Endothelial cell (in vitro differentiated cells): ENCODE measurements around the gene PARK7. TPM values are rescaled to one million over a fixed set of nuclear protein-coding genes. Genes with fewer than 3 reads are reported as not detected.

Experiments
- DNase-seq: peaks from one replicate; pipeline ENCODE4 v3.0.0; 2021; ENCODE audit warnings: low spot score
- H3K27ac Mint-ChIP-seq: one replicate; pipeline ENCODE4 v1.8.0; 2021; ENCODE audit warnings: mixed read lengths, inconsistent platforms; ENCODE audit not compliant: unreplicated experiment
- H3K27me3 Mint-ChIP-seq: one replicate; pipeline ENCODE4 v1.8.0; 2021; ENCODE audit warnings: mild to moderate bottlenecking, moderate library complexity, mixed read lengths, inconsistent platforms; ENCODE audit not compliant: unreplicated experiment
- H3K36me3 Mint-ChIP-seq: one replicate; pipeline ENCODE4 v1.8.0; 2021; ENCODE audit warnings: mild to moderate bottlenecking, low read depth, mixed read lengths, inconsistent platforms; ENCODE audit not compliant: unreplicated experiment
- H3K4me1 Mint-ChIP-seq: one replicate; pipeline ENCODE4 v1.8.0; 2021; ENCODE audit warnings: mild to moderate bottlenecking, mixed read lengths, inconsistent platforms; ENCODE audit not compliant: unreplicated experiment
- H3K4me3 Mint-ChIP-seq: one replicate; pipeline ENCODE4 v1.8.0; 2021; ENCODE audit warnings: mild to moderate bottlenecking, mixed read lengths, inconsistent platforms; ENCODE audit not compliant: unreplicated experiment
- H3K9me3 Mint-ChIP-seq: one replicate; pipeline ENCODE4 v1.8.0; 2021; ENCODE audit warnings: mixed read lengths, inconsistent platforms; ENCODE audit not compliant: unreplicated experiment
- total RNA-seq: library from RNA; stranded (reverse); fragmentation: NEBNext Ultra II Directional; extraction: Animal tissue kit (Norgen Biotek cat#: 25700); gene quantifications from one replicate; pipeline ENCODE4 v1.2.1, GENCODE V29; 2021; ENCODE audit not compliant: unreplicated experiment
- TF ChIP-seq, protein P1 (sequence below): fragments of 200-600 bp; sonication (generic); IDR thresholded peaks from one replicate; pipeline ENCODE4 v1.5.0; 2021; ENCODE audit warnings: antibody characterized with exemption; ENCODE audit not compliant: unreplicated experiment

Gene PARK7
- total RNA-seq, 1 donor from 2014 or later: 223 TPM

DNA sequence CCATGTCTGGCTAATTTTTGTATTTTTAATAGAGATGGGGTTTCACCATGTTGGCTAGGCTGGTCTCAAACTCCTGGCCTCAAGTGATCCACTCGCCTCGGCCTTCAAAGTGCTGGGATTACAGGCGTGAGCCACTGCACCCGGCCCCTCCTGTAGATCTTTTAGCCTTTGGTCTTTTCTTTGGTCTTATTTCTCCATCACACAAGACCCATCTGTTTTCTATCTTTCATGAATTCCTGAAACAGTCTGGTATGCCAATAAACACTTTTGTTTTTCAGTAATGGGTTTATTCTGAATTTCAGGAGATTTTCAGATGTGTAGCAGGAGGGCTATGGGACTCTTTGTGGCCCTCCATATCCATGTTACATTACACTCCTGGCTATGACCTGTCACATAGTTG, 41.4 kb downstream of the PARK7 start:
- Mint-ChIP-seq H3K9me3 (no peaks in the 10 kb centered on the region), H3K36me3 (peaks cover 12% of the 10 kb centered on the region), H3K4me3 (no peak overlapping the region), H3K27ac (no peak overlapping the region), H3K4me1 (peaks cover 27% of the 10 kb centered on the region), H3K27me3 (peaks cover 1% of the 10 kb centered on the region)
- DNase-seq: no peak
- TF ChIP-seq, protein P1, sequence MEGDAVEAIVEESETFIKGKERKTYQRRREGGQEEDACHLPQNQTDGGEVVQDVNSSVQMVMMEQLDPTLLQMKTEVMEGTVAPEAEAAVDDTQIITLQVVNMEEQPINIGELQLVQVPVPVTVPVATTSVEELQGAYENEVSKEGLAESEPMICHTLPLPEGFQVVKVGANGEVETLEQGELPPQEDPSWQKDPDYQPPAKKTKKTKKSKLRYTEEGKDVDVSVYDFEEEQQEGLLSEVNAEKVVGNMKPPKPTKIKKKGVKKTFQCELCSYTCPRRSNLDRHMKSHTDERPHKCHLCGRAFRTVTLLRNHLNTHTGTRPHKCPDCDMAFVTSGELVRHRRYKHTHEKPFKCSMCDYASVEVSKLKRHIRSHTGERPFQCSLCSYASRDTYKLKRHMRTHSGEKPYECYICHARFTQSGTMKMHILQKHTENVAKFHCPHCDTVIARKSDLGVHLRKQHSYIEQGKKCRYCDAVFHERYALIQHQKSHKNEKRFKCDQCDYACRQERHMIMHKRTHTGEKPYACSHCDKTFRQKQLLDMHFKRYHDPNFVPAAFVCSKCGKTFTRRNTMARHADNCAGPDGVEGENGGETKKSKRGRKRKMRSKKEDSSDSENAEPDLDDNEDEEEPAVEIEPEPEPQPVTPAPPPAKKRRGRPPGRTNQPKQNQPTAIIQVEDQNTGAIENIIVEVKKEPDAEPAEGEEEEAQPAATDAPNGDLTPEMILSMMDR: no peak

DNA sequence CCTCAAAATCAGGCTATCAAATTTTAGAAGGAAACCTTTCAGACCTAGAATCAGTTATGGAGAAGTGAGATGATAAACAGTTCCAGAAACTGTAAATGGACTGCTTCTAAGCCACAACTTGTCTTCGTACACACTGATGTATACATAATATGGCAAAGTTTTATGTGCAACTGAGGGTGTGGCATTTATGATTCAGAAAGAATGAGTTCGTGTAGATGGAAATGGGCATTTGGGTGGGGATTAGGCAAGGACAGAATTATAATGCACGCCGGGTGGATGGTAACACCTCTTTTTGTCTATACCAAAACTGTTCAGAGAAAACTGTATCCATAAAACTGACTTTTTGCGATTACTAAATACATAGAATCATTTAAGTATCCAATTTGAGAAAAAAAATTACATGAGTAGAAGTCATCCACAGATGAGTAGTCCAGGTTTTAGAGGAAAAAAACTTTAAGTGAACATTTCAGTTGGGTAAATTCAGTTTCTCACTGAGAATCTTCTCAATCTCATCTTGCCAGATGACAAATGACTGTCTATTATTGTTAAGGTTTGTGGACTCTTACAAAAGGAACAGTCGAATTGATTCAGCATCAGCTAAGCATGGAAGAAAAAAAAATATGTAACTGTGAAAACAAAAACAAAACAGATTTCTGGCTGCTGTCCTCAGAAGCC, 42.1 kb downstream of the PARK7 start:
- no peak overlapping the region for H3K27ac Mint-ChIP-seq
- DNase-seq: no peak
- H3K9me3 Mint-ChIP-seq: no peaks in the 10 kb centered on the region
- TF ChIP-seq, protein P1: no peak
- peaks cover 1% of the 10 kb centered on the region for H3K27me3 Mint-ChIP-seq
- H3K4me1 Mint-ChIP-seq: peaks cover 27% of the 10 kb centered on the region
- peaks cover 11% of the 10 kb centered on the region for H3K36me3 Mint-ChIP-seq
- no peak overlapping the region for H3K4me3 Mint-ChIP-seq

DNA sequence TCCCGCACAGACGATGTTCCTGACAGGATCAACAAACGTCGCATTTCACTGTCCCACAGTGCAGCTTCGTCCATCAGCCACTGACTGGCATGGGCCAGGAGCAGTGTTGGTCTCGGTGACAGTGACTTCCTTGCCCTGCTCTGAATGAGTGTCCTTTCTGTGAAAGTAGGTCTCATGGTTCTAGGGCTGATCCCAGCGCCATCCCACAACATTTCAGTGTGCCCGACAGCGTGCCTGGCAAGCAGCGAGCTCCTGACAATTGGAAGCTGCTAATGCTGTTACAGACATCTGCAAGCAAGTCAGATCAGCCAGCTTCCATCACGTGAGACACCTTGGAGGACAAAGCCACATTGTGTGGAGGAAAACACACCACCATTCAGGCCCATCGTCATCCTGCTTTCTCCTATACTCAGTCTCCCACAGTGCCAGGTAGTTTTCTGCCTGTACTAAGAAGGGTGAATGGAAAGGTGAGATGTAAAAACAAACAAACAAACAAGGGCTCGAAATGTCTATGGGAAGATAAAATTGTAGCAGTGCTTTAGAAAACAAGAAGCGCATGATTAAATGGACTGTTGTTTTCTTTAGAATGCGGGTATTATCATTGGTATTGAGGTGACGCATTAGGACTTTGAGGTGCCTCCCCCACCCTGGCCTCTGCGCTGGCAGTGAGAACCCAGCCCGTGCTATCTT, 42.7 kb downstream of the PARK7 start:
- H3K36me3 Mint-ChIP-seq: peaks cover 11% of the 10 kb centered on the region
- DNase-seq: no peak
- H3K27ac Mint-ChIP-seq: no peak overlapping the region
- peaks cover 27% of the 10 kb centered on the region for H3K4me1 Mint-ChIP-seq
- TF ChIP-seq, protein P1: no peak
- no peaks in the 10 kb centered on the region for H3K9me3 Mint-ChIP-seq
- H3K4me3 Mint-ChIP-seq: no peak overlapping the region
- peaks cover 1% of the 10 kb centered on the region for H3K27me3 Mint-ChIP-seq

DNA sequence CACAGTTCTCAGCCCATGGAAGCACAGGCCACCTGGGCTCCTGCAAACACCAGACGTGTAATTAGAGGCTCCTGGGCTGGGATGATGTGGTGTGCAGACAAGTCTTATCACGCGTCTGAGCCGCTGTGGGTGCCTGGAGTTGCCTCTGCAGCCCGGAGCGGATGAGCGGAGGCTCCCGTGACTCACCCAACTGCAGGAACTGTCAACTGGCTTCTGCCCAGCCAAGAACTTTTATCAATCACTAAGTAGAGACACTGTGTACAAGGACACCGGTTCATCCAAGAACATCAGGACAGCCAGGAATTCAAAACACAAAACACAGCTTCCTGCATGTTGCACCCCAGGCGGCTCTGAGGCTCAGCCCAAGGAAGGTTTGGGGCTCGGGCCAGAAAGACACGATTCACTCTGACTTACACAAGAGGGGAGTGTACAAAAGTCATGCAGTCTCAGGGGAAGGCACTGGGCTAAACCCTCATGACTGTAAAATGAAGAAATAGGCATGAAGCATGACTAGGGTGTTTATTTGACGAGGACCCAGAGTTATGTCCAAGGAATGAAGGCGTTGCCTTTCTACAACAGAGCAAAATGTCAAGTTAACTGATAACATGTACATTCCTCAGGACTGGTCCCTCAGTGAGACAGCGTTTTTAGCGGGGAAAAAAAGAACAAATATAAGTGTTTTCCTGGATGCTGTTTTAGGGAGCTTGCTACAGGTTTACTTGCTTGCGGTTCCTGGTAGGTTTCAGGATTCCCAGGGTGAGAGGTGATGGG, 43.5 kb downstream of the PARK7 start:
- Mint-ChIP-seq H3K4me3 (no peak overlapping the region), H3K9me3 (no peaks in the 10 kb centered on the region), H3K4me1 (peaks cover 27% of the 10 kb centered on the region), H3K27me3 (peaks cover 1% of the 10 kb centered on the region), H3K27ac (no peak overlapping the region), H3K36me3 (peaks cover 11% of the 10 kb centered on the region)
- TF ChIP-seq, protein P1: no peak
- DNase-seq: no peak
